NCI-H1092 treated with DMSO at 0.1 percent for 48 hours (cell line): ENCODE results near the gene PDE5A.
A peak's percentile ranks its signal among the peaks of the same experiment; 100 is the strongest.

Source experiments
- DNase-seq: peaks from one replicate; lab custom pipeline; 2025; lab: John Stamatoyannopoulos, UW

PDE5A gene

GRCh38 chr4:119521268-119521667 lies 107.3 kb downstream of the PDE5A start:
- DNase-seq = no peak

DNA sequence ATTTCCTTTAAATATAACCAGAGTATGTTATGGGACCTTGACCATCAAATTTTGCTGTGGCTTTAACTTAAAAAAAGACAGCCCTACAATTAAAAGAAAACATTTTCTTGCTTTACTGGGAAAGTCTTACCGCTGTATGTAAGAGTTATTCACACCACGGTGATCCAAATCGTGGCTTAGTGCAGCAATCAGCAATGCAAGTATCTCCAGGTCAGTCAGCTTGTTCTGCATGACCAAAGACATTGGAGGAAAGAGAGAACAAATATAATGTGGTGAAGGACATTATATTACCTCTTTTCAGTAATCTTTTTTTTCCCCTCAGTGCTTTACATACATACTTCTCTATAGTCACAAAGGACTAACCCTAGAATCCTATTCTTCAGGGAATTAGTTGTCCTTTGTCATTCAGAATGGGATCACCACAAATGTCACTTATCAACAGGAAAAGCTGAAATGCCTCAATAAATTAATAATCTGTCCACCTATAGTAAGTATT lies 109.6 kb downstream of the PDE5A start:
- no peak for DNase-seq

DNA sequence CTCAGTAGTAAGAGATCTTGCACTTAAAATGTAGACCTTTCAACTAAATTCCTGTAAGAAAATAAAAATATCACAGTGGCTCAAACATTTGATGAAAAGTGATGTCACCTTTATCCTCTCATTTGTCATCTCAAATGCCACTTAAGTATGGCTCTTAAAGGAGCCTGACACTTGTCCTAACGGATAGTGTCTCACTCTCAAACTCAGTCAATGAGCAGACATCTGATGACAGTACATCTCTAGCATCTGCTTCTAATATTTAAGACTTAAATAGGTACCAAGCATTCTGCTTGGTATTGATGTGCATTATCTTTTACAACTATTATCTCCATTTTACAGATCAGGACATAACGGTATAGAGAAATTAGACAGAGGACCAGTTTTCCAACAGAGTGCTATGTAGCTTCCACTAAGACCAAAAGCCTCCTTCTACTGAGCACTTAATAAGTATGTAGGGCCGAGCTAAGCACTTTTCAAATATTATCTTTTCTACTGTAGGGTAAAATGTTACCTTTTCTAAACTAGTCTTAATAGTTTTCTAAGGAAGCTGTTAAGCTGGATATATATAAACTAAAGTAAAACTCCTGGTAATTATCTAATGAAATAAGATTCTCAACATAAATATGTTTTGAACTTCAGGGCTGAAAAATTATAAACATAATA lies 110.2 kb downstream of the PDE5A start:
- DNase-seq = no peak

GRCh38 chr4:119517361-119518229 lies 111.0 kb downstream of the PDE5A start:
- DNase-seq = no peak

DNA sequence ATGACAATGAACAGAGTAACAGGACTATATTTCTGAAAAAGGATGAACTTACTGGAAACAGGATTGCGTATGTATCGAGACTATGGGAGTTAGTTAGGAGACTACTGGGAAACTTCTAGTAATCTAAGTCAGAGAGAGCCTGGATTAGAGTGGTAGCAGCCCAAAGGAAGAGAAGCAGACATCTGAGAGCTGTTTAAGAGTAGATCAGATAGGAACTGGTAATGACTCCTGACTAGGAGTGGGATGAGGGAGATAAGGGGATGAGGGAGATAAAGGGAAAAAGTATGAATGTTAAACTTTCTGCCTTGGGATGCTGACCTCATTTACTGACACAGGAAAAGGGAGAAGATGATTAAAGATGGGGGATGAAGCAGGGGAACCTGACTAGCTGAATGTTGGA lies 116.2 kb downstream of the PDE5A start:
- no peak for DNase-seq

GRCh38 chr4:119510395-119511149 lies 118.0 kb downstream of the PDE5A start:
- DNase-seq = no peak

DNA sequence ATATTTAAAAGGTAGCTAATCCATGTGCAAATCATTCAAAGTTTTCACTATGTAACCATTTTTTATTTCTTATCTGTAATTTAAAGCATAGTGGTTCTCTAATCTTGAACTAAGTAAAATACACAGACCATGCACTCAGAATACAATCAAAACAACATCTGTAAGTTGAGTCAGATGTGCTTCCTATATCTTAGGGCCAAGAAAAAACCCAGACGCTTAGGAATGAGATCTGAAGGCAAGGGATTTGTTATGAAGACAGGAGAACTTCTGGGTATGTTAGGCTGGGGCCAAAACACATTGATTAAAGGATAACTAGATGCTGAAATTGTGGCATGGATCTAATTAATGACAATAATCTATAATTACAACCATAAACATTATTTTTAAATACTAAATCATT lies 120.3 kb downstream of the PDE5A start:
- DNase-seq = no peak

DNA sequence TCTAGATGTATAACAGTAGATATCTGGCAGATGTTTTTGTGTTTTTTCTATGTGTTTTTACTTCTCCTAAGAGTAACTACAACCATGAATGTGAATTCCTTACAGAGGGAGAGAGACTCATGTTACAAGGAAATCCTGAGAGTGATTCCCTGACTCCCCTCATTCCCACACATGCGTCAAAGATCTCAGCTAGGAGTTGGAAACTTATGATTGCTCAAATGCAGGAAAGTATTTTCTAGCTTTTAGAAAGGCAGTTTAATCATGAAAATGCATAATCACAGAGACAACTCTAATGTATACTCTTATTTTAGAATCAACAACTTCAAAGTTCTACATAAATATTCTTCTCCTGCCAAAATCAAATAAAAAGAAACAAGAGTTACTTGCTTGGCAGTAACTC lies 121.8 kb downstream of the PDE5A start:
- no peak for DNase-seq

- DNase-seq = no peak
These were observed 124.0 kb downstream of the PDE5A start for GRCh38 chr4:119504616-119505015.

GRCh38 chr4:119501740-119502139 lies 126.9 kb downstream of the PDE5A start:
- DNase-seq = no peak

DNA sequence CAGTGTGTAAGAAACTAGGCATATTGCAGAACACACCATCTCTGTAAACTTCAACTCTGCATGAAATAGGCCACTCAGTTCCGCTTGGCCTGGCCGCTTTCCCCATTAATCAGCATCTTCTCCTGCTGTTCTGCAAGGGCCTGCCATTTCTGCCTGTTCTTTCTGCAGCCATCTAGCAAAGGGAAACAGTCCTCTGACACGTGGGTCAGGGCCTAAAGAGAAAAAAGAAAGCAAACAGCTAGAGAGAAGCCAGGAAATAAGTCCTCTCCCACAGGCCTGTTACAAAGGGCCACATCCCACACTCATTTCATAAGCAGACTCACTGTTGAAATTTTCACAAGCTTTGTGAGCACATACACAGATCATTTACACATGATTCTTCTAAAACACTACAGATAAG lies 130.1 kb downstream of the PDE5A start:
- DNase-seq = peak; percentile 90

GRCh38 chr4:119493886-119494285 lies 134.7 kb downstream of the PDE5A start:
- peak; percentile 12 for DNase-seq

DNA sequence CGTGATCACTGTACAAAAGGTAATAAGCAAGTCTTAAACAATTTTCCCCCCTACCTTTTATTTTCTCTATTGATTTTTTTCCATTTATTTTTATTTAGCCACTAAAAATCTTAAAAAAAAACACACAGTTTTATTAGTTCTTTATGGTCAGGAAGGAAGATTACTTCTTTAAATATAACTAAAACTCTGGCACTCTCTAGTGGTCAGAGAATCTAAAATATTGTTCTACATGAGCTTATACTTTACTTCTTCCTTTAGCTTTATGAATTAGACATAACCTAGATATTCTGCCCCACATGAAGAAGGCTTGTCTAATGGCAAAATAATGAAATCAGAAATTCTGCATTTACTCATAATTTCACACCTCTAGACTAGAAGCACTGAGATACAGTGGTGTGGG lies 135.2 kb downstream of the PDE5A start:
- DNase-seq = peak; percentile 2

GRCh38 chr4:119490335-119490734 lies 138.3 kb downstream of the PDE5A start:
- DNase-seq = peak; percentile 24

GRCh38 chr4:119489305-119489704 lies 139.3 kb downstream of the PDE5A start:
- no peak for DNase-seq

- DNase-seq = no peak
These were observed 148.3 kb downstream of the PDE5A start for GRCh38 chr4:119480331-119480730.

GRCh38 chr4:119479835-119480234 lies 148.8 kb downstream of the PDE5A start:
- no peak for DNase-seq

- no peak for DNase-seq
These were observed 149.3 kb downstream of the PDE5A start for GRCh38 chr4:119479180-119479808.

DNA sequence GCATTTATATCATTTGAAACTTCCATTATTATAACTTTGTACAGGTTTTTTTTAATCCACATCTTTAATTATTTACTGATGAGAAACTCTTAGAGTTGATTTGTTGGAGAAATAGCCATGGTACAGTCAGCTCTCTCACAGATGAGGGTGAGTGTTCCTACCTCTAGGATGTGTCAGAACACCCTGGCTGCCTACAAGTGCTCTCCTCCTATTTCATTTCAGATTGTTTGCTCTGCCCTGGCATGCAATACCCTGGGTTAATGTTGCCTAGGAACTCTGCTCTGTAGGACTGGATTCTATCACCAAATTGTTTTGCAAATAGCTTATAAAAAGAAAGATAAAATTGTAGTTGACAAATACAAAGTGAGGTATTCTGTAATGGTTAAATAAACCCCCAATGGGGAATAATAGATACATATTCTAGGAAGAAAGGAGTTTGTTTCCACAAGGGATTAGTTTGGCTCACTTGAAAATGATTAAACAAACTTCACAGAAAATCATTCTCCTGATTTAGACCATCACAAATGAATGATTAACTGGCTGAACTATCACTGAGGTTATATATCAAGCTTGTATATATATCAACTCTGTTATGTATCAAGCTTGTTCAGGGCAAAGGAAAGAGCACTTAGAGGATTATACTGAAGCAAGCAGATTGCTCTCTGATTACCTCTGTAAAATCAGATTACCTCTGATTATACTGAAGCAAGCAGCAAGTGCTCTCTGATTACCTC lies 150.0 kb downstream of the PDE5A start:
- peak; percentile 22 for DNase-seq

DNA sequence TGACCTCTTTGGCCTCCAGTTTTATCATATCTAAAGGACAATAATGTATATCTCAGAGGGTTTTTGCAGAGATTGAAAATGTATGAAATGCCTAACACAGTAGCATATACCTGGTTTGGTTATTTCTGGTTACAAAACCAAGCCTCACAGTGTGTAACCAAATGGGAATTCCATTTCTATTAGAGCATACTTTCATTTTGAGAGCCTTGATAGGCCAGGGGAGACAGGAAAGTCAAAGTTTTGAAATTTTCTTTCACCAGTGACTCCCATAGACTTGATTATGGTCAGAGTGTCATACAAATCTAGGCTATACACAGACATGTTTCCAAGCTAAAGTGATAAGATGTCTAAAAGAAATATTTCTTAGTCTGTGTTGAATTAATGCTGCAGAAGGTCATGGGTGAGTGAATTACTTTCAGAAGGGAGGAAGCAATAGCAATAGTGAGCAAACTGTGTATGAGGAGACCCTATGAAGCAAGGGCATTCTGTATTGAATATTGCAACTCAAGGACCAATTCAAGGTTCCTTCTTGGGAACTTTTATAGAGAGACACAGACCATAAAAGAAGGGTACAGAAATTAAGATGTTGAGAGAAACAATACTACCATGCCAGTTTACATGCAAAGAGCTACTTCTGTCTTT lies 151.1 kb downstream of the PDE5A start:
- DNase-seq = no peak

- DNase-seq = no peak
These were observed 157.3 kb downstream of the PDE5A start for GRCh38 chr4:119471259-119471658.
